Measurements from ENCODE around the gene CDH3. TPM values are rescaled to one million over a fixed set of nuclear protein-coding genes. Genes with fewer than 3 reads are reported as not detected.

Gene CDH3
- total and polyA plus RNA-seq, 2 of the 13 experiments (the other 11 are each of a cell fraction or from before 2014, with no cell fraction given), result 0.11 TPM; not detected in 1

GRCh38 chr16:68737046-68737729, 92.1 kb downstream of the CDH3 start, which contains the start of gene CDH1 (continued):
- no peak for TF ChIP-seq HNF1A (IDR thresholded peaks at IDR 0.05; ENCODE audit: low read depth)
- TF ChIP-seq HNF1A (CRISPR knock-in tag; IDR thresholded peaks at IDR 0.05; ENCODE audit: borderline replicate concordance), result no peak
- TF ChIP-seq ZNF275 (CRISPR knock-in tag; IDR thresholded peaks at IDR 0.05; ENCODE audit: borderline replicate concordance), result no peak
- TF ChIP-seq FOXK1 (CRISPR knock-in tag; IDR thresholded peaks at IDR 0.05; ENCODE audit: borderline replicate concordance, low read depth), result no peak
- no peak for TF ChIP-seq AKAP8 (CRISPR knock-in tag; IDR thresholded peaks at IDR 0.05)
- no peak for TF ChIP-seq DPF2 (CRISPR knock-in tag; IDR thresholded peaks at IDR 0.05; ENCODE audit: borderline replicate concordance, low read depth)
- TF ChIP-seq ZNF776 (CRISPR knock-in tag; IDR thresholded peaks at IDR 0.05), result no peak
- TF ChIP-seq ZFP62 (CRISPR knock-in tag; IDR thresholded peaks at IDR 0.05), result no peak
- no peak for TF ChIP-seq RNF219 (CRISPR knock-in tag; IDR thresholded peaks at IDR 0.05)
- peak; percentile 74; the same call in 1 of the 2 replicates for TF ChIP-seq ZNF790 (CRISPR knock-in tag; IDR thresholded peaks at IDR 0.05; ENCODE audit: borderline replicate concordance)
- no peak for TF ChIP-seq ZNF20 (CRISPR knock-in tag; IDR thresholded peaks at IDR 0.05)
- no peak for TF ChIP-seq MLLT10 (CRISPR knock-in tag; IDR thresholded peaks at IDR 0.05)
- TF ChIP-seq ZNF800 (CRISPR knock-in tag; IDR thresholded peaks at IDR 0.05), result peak; percentile 64; the same call in 1 of the 2 replicates
- no peak for TF ChIP-seq EP300 (IDR thresholded peaks at IDR 0.05; ENCODE audit: low read depth in 2 of 2, low read length in 2 of 2)
- TF ChIP-seq EP300 (CRISPR knock-in tag; IDR thresholded peaks at IDR 0.05; ENCODE audit: borderline replicate concordance), result no peak
- TF ChIP-seq TOE1 (CRISPR knock-in tag; IDR thresholded peaks at IDR 0.05), result no peak
- TF ChIP-seq MZF1 (CRISPR knock-in tag; IDR thresholded peaks at IDR 0.05; ENCODE audit: borderline replicate concordance), result no peak
